NCI-H446 (cell line): ENCODE measurements around the gene MFSD1.

ENCODE experiments used
- DNase-seq, 2 experiments: peaks; one replicate each; lab custom pipeline; 2025; lab: John Stamatoyannopoulos, UW

Gene MFSD1, protein sequence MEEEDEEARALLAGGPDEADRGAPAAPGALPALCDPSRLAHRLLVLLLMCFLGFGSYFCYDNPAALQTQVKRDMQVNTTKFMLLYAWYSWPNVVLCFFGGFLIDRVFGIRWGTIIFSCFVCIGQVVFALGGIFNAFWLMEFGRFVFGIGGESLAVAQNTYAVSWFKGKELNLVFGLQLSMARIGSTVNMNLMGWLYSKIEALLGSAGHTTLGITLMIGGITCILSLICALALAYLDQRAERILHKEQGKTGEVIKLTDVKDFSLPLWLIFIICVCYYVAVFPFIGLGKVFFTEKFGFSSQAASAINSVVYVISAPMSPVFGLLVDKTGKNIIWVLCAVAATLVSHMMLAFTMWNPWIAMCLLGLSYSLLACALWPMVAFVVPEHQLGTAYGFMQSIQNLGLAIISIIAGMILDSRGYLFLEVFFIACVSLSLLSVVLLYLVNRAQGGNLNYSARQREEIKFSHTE

DNA sequence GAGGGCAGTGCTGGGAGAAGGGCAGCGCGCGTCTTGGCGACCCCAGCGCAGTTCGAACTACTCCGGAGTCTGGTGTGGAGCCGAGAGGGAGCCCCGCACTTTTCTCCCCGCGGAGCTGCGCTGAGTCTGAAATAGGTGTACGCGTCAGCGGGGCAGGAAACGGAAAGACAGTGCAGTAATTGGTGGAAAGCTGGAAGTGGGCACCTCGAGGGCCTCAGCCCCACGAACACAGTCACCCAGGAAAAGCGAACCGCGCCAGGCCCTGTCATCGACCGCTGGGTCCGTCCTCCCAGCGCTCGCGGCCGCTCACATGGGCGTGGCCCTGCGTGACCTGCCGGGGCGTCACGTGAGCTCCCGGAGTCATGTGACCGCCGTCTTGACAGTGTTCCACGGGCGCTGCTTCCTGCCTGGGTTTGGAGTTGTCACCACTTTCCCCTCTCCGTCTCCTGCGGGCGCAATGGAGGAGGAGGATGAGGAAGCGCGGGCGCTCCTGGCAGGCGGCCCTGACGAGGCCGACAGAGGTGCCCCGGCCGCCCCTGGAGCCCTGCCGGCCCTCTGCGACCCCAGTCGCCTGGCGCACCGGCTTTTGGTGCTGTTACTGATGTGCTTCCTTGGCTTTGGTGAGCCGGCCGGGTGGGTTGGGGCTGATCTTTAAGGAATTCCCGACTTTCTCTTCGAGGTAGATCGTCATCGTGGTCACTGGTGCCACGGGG, at the start of gene MFSD1:
Gene MFSD1 (plus strand): TSS at position 359 of the 713 bp plus-strand sequence. CDS start 99 bp downstream, at position 458.
- DNase-seq, result peak; percentile 69 to 92

DNA sequence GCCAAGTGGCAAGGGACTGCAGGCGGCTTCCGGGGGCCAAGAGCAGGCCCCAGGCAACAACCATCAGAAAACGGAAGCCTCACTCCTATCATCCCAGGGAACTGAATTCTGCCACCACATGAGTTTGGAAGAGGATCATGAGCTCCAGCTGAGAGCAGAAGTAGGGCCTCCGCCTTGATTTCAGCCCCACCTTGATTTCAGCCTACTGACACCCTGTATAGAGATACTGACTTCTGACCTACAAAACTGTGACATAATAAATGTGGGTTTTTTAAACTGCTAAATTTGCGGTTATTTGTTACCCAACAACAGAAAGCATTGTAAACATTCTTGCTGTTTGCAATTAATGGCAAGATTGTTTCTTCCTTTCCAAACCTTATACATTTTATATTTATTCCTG, 48.0 kb upstream of the MFSD1 start:
- no peak for DNase-seq

DNA sequence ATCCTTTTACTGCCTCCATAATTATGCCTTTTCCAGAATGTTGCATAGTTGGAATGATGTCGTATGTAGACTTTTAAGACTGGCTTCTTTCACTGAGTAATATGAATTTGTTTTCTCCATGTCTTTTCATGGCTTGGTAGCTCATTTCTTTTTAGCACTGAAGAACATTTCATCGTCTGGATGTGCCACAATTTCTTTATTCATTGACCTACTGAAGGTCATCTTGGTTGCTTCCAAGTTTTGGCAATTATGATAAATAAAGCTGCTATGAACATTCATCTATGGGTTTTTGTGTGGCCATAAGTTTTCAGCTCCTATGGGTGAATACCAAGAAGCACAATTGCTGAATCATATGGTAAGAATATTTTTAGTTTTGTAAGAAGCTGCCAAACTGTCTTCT, 46.4 kb upstream of the MFSD1 start:
- DNase-seq, result no peak

DNA sequence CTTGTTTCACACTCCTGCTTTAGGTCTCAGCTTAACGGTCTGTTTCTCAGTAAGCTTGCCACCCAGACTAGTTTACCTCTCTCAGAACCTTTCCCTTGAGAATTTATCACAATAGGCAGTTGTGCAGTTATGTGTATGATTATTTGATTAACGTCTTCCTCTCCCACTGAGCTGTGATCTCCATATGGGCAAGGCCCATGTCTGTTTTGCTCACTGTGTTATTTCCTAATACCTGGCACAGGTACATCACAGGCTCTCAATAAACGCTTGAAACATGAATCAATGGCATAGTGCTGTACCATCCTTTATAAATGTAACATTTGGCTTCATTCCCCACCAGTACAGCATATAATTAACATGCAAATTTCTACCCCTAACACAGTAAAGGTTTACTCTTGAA, 40.5 kb upstream of the MFSD1 start:
- no peak for DNase-seq

DNA sequence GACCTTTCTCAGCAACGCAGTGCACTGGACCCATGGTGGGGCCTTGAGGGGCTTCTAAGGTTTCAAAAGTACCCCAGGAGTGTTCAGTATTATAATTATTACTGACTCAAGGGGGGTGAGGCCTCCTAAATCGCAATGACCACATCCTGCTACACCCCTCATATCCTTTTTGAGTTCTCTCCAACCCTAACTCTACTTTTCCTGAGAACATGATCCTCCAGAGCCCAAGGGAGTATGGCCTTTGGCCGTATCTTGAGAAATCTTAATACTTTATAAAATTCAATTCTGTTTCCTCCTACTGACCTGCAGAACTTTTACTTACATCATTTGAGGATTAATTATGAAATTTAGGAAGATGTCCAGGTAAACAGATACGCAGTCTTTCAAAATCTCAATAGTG, 39.2 kb upstream of the MFSD1 start:
- no peak for DNase-seq

DNA sequence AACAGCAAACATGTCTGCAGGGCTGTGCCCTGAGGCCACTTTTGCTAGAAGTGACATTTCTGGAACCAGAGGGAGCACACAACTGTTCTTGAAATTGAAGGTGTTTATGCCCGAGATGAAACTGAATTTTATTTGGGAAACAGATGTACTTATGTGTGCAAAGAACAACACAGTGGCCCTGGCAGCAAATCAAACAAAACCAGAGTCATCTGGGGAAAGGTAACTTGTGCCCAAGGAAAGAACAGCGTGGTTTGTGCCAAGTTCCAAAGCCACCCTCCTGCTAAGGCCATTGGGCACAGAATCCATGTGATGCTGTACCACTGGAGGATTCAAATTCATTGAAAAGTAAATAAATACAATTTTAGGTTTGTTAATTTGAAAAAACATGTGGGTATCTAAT, 38.4 kb upstream of the MFSD1 start:
- no peak for DNase-seq

DNA sequence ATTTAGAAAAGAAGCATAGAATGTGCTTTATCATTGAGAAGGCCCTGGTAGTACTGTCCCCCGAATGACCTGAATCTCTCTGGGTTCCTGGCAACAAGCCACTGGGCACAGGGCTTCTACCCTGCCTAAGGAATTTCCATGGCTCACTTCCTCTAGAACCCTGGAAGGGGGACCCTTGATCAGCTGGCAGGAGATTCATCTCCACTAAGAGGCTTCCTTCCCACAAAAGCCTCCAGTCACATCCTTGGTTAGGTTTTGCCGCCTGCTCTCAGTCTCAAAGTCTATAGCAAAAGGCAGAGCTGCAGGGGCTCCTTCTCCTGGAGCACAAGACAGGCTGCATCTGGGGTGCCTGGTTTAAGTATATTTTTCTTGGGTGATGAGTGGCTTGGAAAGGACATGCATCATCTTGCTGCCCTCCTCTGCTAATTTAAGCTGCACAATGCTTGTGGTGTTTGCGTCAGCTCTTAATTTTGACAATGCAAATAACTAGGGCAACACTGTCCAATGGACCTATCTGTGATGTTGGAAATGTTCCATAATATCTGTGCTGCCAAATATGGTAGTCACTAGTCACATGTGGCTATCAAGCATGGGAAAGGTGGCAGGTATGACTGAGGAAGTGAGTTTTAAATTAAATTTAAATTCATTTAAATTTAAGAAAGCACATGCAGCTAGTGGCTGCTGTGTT, 36.2 kb upstream of the MFSD1 start:
- no peak for DNase-seq

DNA sequence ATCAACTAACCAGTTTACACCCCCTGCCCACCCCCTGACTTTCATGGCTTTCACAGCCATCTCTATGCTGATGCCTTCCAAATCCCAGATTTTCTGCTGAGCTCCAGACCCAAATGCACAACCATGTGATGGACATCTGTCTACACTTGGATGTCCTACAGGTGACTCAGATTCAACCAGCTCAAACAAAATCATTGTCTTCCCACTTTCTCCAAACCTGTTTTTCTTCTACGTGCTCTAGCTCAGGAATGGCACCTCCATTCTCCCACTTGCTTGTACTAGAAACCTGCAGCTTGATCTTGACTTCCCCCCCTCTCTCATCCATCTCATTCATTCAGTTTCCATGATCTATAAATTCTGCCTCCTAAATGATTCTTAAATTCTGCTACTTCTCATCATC, 35.5 kb upstream of the MFSD1 start:
- DNase-seq, result no peak

DNA sequence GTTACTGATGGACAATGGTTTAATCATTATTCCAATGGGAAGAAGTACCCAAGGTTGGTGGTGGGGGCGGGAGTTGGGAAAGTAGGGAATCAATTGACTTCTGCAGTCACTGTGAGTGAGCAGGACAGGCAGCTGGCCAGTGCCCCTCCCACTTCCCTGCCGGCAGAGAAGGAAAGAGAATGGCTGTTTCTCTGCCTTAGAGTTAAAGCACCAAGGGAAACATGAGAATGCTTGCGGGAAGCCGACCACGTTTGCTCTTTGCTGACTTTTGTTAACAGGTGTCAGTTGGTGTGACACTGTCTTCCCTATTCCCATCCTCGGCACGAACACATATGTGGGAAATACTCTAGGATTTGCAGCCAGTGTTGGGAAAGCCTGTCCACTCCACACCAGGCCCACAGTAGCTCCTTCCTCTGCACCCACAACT, 33.5 kb upstream of the MFSD1 start:
- no peak for DNase-seq

DNA sequence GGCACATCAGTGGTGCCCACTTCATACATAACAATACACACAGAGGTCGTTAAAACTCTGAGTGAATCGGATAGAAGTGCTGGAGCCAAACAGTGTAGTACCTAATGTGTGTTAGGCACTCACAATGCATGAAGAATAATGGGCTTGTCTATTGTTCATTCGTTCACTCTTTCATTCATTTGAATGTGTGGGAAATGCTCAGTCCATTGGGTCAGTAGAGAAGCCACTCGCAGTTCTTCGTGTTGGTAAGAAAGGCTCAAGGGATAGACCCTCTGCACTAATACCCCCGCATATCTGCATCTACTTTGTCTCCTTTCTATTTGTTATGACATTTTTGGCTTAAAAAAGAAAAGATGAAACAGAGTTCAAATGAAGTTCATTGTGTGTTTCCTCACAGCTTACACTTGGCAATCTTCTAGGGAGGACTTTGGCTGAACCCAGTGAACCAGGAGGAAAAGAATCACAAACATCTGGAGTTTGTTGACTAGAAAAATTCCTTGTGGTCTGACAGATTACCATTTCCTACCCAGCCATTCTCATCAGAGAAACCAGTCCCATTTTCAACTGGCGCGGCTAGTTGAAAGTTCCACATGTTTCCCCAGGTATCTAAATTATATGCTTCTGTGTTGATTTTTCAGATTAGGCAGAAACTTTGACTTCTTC, 32.8 kb upstream of the MFSD1 start:
- no peak for DNase-seq

DNA sequence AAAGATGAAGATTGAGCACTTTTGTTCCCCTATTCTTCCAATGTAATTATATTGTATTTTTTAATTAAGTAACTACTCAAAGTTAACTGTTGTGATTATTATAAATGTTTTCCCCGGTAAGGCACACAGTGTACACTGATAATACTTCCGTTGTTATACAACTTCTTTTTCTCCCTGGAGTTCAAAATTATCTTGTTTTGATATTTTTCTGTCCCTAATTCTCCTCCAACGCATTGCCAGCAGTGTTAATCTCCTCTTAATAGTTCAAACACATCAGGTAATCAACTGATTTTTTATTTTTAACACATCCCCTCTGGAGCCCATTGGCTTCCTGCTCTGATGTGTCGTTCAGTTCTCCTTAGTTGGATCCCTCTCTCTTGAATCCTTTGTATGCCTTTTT, 32.3 kb upstream of the MFSD1 start:
- DNase-seq, result no peak

DNA sequence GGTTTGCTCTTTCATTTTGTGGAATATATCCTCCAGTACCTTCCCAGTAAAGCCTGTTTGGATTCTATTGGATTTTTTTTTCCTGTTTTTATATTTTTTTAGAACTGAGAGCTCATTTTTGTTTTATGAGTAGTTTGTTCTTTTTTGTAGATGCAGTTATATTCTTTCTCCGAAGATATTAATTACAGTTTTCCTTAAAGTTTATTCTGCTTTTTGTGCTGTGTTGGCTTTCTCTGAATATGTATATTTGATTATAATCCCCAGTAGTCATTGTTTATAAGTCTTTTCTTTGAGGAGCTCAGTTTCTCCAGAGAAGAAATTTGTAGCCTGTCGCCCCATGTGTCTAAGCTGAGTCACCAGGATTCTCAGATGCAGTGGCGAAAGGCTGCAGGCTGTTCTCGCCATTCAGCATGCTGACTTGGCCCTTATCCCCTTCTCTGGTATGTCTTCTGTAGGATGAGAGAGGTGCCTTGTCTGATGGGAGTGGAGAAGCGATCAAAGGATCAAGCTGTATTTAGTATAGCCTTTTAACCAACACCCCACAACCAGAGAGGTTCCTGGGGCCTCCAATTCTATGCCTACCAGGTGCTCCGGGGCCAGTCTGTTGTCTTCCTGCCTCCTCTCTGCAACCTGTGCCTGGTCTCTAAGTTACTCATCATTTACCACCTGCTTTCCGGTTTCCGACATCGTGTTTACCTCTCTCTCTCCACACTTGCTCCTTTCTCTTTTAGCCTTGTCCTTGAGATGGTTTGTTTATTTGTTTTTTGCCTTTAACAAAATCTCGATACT, 31.7 kb upstream of the MFSD1 start:
- no peak for DNase-seq

DNA sequence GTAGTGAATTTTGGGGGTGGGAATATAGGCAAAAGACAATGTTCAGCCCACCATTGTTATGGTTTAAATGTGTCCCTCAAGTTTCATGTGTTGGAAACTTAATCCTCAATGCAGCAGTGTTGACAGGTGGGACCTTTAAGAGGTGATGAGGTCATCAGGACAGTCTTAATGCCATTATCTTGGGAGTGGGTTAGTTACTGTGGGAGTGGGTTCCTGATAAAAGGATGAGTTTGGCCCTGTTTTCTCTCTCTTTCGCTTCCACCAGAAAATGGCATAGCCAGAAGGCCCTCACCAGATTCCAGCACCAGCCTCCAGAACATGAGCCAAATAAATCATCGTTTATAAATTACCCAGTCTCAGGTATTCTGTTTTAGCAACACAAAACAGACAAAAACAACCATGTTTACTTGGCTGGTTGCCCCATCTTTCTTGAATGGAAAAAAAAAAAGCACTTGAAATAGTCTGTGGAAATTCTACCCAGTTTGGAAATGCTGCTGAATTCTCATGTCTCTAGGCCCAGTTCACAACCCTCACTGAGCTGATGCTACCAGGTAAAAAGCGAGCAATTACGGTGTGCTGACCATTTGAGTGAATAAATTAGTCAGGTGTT, 31.0 kb upstream of the MFSD1 start:
- DNase-seq, result no peak

DNA sequence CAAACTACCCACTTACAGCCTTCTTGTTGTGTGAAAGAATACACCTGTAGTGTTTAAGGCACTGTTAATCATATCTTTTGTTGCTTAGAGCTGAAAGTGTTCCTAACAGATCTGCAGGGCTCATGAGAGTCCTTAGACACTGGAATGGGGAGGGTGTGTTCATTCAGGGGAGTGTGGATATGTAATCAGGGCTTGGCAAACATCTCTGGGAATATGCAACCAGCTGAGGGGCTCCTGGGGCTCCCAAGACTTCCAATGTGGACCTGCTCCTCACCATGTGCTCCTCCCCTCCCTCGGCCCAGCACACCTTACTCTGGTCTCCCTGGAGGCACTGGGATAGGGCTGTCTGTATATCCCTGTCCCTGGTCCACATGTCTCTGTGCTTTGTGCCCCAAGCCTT, 30.3 kb upstream of the MFSD1 start:
- no peak for DNase-seq

DNA sequence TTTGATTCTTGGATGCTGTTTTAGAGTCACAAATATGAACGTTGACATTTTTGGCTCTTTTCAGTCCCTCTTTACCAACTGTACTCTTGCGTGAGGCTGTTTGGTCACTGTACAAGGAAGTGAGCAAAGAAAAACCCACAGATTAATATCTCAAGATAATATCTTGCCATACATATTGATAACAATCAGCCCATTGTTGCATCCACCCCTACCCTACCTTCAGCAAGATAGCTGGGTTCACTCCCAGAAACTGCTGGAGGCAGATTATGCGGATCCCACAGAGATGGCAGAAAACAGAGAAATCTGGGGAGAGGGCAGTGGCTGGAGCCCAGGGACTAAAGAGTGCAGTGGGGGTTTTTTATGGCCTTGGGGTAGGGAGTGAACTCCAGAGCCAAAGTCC, 29.9 kb upstream of the MFSD1 start:
- DNase-seq, result no peak

DNA sequence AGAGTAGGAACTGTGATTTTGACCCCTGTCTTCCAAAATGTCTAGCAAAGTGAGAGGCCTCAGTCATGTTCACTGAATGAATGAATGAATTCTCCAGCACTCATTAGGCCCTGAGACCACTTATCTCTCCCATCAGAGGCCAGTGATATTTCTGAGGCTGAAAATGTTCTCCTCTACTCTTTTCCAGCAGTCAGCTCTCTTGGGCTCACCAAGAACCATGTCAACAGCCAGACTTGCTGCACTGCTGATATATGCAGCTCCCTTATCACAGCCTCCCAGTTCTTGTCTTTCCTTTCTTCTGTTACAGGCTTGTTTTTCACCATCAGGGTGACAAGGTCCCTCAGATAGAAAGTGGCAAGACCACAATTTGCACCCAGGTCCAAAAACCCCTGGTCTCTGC, 28.7 kb upstream of the MFSD1 start:
- no peak for DNase-seq

DNA sequence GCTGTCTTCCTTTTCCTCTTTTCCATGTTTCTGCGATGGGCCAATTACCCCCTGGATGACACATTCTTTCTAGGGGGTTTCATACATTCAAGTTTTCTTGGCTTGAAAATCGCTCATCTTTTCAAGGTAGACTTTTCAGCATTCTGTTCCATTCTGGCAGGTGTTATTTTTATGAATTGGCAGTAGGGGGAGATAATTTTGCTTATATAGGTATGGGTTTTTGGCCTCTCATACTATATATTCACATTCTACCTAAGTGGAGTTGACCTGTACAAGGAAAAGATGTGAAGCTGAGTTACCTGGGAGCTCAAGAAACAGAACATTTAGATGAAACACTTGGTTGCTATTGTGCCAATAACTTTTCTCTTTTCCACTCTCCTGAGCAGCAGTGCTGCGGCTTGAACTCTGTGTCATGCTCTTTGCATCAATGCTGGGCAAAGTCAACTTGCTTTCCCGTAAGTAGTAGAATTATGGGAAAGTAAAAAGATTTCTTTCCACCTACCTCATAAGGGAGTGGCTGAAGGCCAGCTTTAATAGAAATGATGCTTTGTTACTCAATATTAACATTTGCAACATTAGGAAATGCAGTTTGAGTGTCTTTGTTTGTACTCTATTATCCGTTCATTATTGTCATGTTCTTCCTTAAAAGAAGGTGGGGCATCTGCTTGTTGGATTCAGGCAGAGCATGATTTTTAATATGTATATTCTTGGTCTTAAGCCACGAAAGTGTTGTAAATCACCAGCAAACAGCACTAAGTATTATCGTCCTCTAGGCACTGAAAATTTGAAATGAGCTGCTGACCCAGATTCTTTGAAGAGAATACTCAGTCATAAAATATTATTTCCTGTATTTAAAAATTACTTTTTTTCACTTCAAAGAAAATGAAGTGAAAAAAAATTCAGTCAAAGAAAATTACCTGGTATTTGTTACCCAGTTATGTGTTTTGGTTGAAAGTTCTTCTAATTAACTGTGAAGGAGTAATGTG, 27.7 kb upstream of the MFSD1 start:
- DNase-seq, result no peak

DNA sequence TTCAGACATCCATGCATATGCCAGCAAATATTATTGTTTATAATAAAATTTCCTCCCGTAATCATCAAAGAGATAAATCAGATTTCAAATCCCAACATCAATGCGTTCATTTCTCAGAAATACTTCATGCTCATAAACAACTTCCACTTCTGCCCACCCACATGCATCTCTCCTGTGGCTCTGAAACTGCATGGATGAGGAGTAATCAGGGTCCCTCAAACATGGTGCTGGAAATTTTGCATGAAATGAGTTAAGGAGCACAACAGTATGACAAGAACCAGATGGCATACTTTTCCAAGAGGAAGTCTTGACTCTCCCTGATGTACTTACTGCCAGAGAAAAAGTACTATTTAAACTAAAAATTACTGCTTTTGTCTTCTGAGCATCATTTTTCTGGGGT, 26.9 kb upstream of the MFSD1 start:
- no peak for DNase-seq
